ENCODE measurements around the gene HS6ST2.
A peak's percentile ranks its signal among the peaks of the same experiment; 100 is the strongest.
"Not testable (repeated sequence)": the region's sequence is repeated elsewhere in the genome, so short reads cannot be mapped to it uniquely, and the experiment has no call there.

HS6ST2 gene

GRCh38 chrX:132958091-132958703, at the start of gene HS6ST2:
Gene HS6ST2, minus strand, starts transcription at chrX:132958629.
- DNase-seq, result no peak

- DNase-seq, result no peak
These were observed 49.0 kb upstream of the HS6ST2 start for GRCh38 chrX:133007458-133007857.

- DNase-seq, result no peak
These were observed 47.2 kb upstream of the HS6ST2 start for GRCh38 chrX:133005616-133006015.

- no peak for DNase-seq
These were observed 46.6 kb upstream of the HS6ST2 start for GRCh38 chrX:133005042-133005441.

GRCh38 chrX:132999209-132999608, 40.8 kb upstream of the HS6ST2 start:
- no peak for DNase-seq

GRCh38 chrX:132990835-132991234, 32.4 kb upstream of the HS6ST2 start:
- DNase-seq, result no peak

GRCh38 chrX:132986556-132986955, 28.1 kb upstream of the HS6ST2 start:
- DNase-seq, result no peak

GRCh38 chrX:132984058-132984650, 25.7 kb upstream of the HS6ST2 start:
- DNase-seq, result no peak

- DNase-seq, result no peak
These were observed 25.1 kb upstream of the HS6ST2 start for GRCh38 chrX:132983496-132983895.

- DNase-seq, result not testable (repeated sequence)
These were observed 21.6 kb upstream of the HS6ST2 start for GRCh38 chrX:132980035-132980434.

GRCh38 chrX:132968296-132968949, 10.0 kb upstream of the HS6ST2 start:
- DNase-seq, result no peak

GRCh38 chrX:132967049-132967448, 8.6 kb upstream of the HS6ST2 start:
- DNase-seq, result no peak

- DNase-seq, result no peak
These were observed 7.0 kb upstream of the HS6ST2 start for GRCh38 chrX:132965461-132965860.

GRCh38 chrX:132961511-132961910, 3.1 kb upstream of the HS6ST2 start:
- no peak for DNase-seq

GRCh38 chrX:132957211-132958090, 978 bp downstream of the HS6ST2 start:
- peak in 1 of 2 donors; percentile 2 for DNase-seq

- DNase-seq, result no peak
These were observed 1.8 kb downstream of the HS6ST2 start for GRCh38 chrX:132956421-132957210.

- DNase-seq, result no peak
These were observed 2.7 kb downstream of the HS6ST2 start for GRCh38 chrX:132955690-132956089.

- DNase-seq, result no peak
These were observed 4.1 kb downstream of the HS6ST2 start for GRCh38 chrX:132954323-132954722.

GRCh38 chrX:132953354-132953753, 5.1 kb downstream of the HS6ST2 start:
- no peak for DNase-seq

GRCh38 chrX:132948648-132949260, 9.7 kb downstream of the HS6ST2 start:
- DNase-seq, result no peak

GRCh38 chrX:132945055-132945599, 13.3 kb downstream of the HS6ST2 start:
- not testable (repeated sequence) for DNase-seq

Measured in CD4-positive, alpha-beta T cell treated with Interferon alpha-2 for 1 hour (primary cell).